Ovary (tissue), 3 donors: ENCODE data around the gene ACOT6.
"Not testable (repeated sequence)": the region's sequence is repeated elsewhere in the genome, so short reads cannot be mapped to it uniquely, and the experiment has no call there.

Experiments
- EP300 ChIP-seq: sonication (generic); formaldehyde crosslinking; IDR thresholded peaks from one replicate; pipeline ENCODE4 v1.6.1; 2017; ENCODE audit warnings: antibody characterized with exemption
- POLR2A ChIP-seq: fragments of 450-650 bp; IDR thresholded peaks from one replicate; pipeline ENCODE4 v1.6.1; 2017; ENCODE audit warnings: antibody characterized with exemption, mild to moderate bottlenecking, moderate library complexity
- TF ChIP-seq, protein P1 (sequence below), 3 donors: fragments of 450-650 bp in 2 of 3; fragments of 200-600 bp in 1 of 3; IDR thresholded peaks; one replicate each; pipeline versions ENCODE4 v1.5.1 to v1.8.0; 2016 to 2022; ENCODE audit warnings: antibody characterized with exemption in 3 of 3, mild to moderate bottlenecking in 1 of 3
- donor health status: DM: no; HTN: no; CAD: no.

GRCh38 chr14:73566431-73566830, 45.9 kb upstream of the ACOT6 start:
- not testable (repeated sequence) for TF ChIP-seq POLR2A, EP300
- TF ChIP-seq, protein P1, sequence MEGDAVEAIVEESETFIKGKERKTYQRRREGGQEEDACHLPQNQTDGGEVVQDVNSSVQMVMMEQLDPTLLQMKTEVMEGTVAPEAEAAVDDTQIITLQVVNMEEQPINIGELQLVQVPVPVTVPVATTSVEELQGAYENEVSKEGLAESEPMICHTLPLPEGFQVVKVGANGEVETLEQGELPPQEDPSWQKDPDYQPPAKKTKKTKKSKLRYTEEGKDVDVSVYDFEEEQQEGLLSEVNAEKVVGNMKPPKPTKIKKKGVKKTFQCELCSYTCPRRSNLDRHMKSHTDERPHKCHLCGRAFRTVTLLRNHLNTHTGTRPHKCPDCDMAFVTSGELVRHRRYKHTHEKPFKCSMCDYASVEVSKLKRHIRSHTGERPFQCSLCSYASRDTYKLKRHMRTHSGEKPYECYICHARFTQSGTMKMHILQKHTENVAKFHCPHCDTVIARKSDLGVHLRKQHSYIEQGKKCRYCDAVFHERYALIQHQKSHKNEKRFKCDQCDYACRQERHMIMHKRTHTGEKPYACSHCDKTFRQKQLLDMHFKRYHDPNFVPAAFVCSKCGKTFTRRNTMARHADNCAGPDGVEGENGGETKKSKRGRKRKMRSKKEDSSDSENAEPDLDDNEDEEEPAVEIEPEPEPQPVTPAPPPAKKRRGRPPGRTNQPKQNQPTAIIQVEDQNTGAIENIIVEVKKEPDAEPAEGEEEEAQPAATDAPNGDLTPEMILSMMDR (IDR thresholded peaks at IDR 0.05): not testable (repeated sequence)
